Kidney (tissue), 14 donors: ENCODE measurements around the gene TADA2A. TPM values are rescaled to one million over a fixed set of nuclear protein-coding genes. Genes with fewer than 3 reads are reported as not detected.
A peak's percentile ranks its signal among the peaks of the same experiment; 100 is the strongest.

Experiments used
- DNase-seq, 5 donors: peaks; one replicate each; pipeline ENCODE4 v3.0.0-alpha.2; 2013 to 2020
- FAIRE-seq: peaks from 2 replicates; lab custom pipeline; 2012; peaks lifted over from hg19 to GRCh38; lab: Jason Lieb, UNC
- H3K27ac ChIP-seq, 2 donors: one replicate each; pipeline ENCODE4 v1.7.0; 2013; ENCODE audit warnings: low read depth in 2 of 2, low read length in 2 of 2, inconsistent platforms in 1 of 2
- H3K27me3 ChIP-seq: one replicate; pipeline ENCODE4 v1.7.1; 2013; ENCODE audit warnings: low read length, inconsistent platforms; ENCODE audit not compliant: control insufficient read depth, insufficient read depth
- H3K36me3 ChIP-seq, 3 donors: one replicate each; pipeline versions ENCODE4 v1.7.0 to v1.7.1; 2013; ENCODE audit warnings: low read length in 3 of 3, control low read depth in 1 of 3, inconsistent platforms in 1 of 3; ENCODE audit not compliant: insufficient read depth in 3 of 3, control insufficient read depth in 2 of 3
- H3K4me1 ChIP-seq, 3 donors: one replicate each; pipeline versions ENCODE4 v1.7.0 to v1.7.1; 2013; ENCODE audit warnings: low read length in 3 of 3, inconsistent platforms in 1 of 3, low read depth in 1 of 3; ENCODE audit not compliant: control insufficient read depth in 2 of 3, insufficient read depth in 2 of 3
- H3K4me3 ChIP-seq, 3 donors: one replicate each; pipeline versions ENCODE4 v1.7.0 to v1.8.1; 2013; ENCODE audit warnings: low read length in 3 of 3, control low read depth in 1 of 3, inconsistent platforms in 1 of 3
- H3K9ac ChIP-seq, 3 donors: one replicate each; pipeline versions ENCODE4 v1.7.0 to v1.7.1; 2013; ENCODE audit warnings: low read length in 3 of 3, control low read depth in 1 of 3, inconsistent platforms in 1 of 3
- H3K9me3 ChIP-seq, 3 donors: one replicate each; pipeline versions ENCODE4 v1.7.0 to v1.7.1; 2013; ENCODE audit warnings: low read length in 3 of 3, control low read depth in 1 of 3, inconsistent platforms in 1 of 3; ENCODE audit not compliant: control insufficient read depth in 2 of 3, insufficient read depth in 1 of 3
- intact Hi-C: fragments of 100-400 bp; cut with DNase I; formaldehyde crosslinking; loops from one replicate; pipeline ENCODE4 v1.11.1; 2022
- polyA plus RNA-seq: library from polyadenylated mRNA; stranded (reverse); fragments of 350-450 nt; fragmentation: Illumina TruSeq; extraction: RNeasy Lipid Tissue Mini Kit (QIAGEN cat#74804); gene quantifications from one replicate; pipeline ENCODE4 v1.2.3, GENCODE V29; 2014; ENCODE audit warnings: low read depth, low replicate concordance; ENCODE audit not compliant: insufficient read depth
- total RNA-seq: library from RNA; stranded (reverse); fragmentation: NEBNext Ultra II Directional; extraction: Animal tissue kit (Norgen Biotek cat#: 25700); gene quantifications from one replicate; pipeline ENCODE4 v1.2.1, GENCODE V29; 2021
- TF ChIP-seq, protein P1 (sequence below): IDR thresholded peaks from 3 replicates; pipeline ENCODE4 v1.5.1; 2012; ENCODE audit warnings: mild to moderate bottlenecking, moderate library complexity, borderline replicate concordance; ENCODE audit not compliant: insufficient read depth; ENCODE audit errors: extremely low read depth
- donor health status: control.
- donor health status: control.
- donor health status: control.
- donor health status: control.
- donor health status: control.
- donor health status: DM: yes; HTN: yes; CAD: no.
- donor health status: Normal renal cell carcinoma (clear cell type).

TADA2A gene
- total and polyA plus RNA-seq, 2 donors from 2014 or later = 6.6 to 26.0 TPM

GRCh38 chr17:37527249-37527851 is 120.7 kb downstream of the TADA2A start:
- Histone ChIP-seq H3K9me3 (no peaks in the 10 kb centered on the region), H3K27me3 (no peaks in the 10 kb centered on the region), H3K27ac (no peak overlapping the region), H3K36me3 (peaks cover 0 to 46% (median 34%) of the 10 kb centered on the region in 3 donors), H3K9ac (no peak overlapping the region), H3K4me3 (no peak overlapping the region), H3K4me1 (no peaks in the 10 kb centered on the region)
- intact Hi-C loops = no loop called here
- FAIRE-seq (no peak), DNase-seq (peak in 2 of 5 donors; percentile 72 to 81)
- TF ChIP-seq, protein P1, sequence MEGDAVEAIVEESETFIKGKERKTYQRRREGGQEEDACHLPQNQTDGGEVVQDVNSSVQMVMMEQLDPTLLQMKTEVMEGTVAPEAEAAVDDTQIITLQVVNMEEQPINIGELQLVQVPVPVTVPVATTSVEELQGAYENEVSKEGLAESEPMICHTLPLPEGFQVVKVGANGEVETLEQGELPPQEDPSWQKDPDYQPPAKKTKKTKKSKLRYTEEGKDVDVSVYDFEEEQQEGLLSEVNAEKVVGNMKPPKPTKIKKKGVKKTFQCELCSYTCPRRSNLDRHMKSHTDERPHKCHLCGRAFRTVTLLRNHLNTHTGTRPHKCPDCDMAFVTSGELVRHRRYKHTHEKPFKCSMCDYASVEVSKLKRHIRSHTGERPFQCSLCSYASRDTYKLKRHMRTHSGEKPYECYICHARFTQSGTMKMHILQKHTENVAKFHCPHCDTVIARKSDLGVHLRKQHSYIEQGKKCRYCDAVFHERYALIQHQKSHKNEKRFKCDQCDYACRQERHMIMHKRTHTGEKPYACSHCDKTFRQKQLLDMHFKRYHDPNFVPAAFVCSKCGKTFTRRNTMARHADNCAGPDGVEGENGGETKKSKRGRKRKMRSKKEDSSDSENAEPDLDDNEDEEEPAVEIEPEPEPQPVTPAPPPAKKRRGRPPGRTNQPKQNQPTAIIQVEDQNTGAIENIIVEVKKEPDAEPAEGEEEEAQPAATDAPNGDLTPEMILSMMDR = peak; percentile 62

Other genes starting within 250 kb of the TADA2A start
- not detected for gene C17orf78, start 30.9 kb upstream of the TADA2A start, total RNA-seq
- not detected for gene C17orf78, start 30.9 kb upstream of the TADA2A start, polyA plus RNA-seq
- gene ACACA, start 50 bp upstream of the TADA2A start, total RNA-seq = 34.9 TPM
- 13.8 TPM for gene ACACA, start 50 bp upstream of the TADA2A start, polyA plus RNA-seq
- gene DUSP14, start 83.0 kb downstream of the TADA2A start, total RNA-seq = 9.7 TPM
- 13.4 TPM for gene DUSP14, start 83.0 kb downstream of the TADA2A start, polyA plus RNA-seq
- gene SYNRG, start 202.5 kb downstream of the TADA2A start, total RNA-seq = 47.0 TPM
- 8.6 TPM for gene SYNRG, start 202.5 kb downstream of the TADA2A start, polyA plus RNA-seq
- gene DDX52, start 236.6 kb downstream of the TADA2A start, total RNA-seq = 26.9 TPM
- gene DDX52, start 236.6 kb downstream of the TADA2A start, polyA plus RNA-seq = 14.0 TPM